ENCODE data around the gene GATAD2A. TPM values are rescaled to one million over a fixed set of nuclear protein-coding genes. Genes with fewer than 3 reads are reported as not detected.

The GATAD2A gene, protein sequence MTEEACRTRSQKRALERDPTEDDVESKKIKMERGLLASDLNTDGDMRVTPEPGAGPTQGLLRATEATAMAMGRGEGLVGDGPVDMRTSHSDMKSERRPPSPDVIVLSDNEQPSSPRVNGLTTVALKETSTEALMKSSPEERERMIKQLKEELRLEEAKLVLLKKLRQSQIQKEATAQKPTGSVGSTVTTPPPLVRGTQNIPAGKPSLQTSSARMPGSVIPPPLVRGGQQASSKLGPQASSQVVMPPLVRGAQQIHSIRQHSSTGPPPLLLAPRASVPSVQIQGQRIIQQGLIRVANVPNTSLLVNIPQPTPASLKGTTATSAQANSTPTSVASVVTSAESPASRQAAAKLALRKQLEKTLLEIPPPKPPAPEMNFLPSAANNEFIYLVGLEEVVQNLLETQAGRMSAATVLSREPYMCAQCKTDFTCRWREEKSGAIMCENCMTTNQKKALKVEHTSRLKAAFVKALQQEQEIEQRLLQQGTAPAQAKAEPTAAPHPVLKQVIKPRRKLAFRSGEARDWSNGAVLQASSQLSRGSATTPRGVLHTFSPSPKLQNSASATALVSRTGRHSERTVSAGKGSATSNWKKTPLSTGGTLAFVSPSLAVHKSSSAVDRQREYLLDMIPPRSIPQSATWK
- total RNA-seq: 84.0 TPM
- long read RNA-seq, partial matches to known transcripts: 26 of 60 reads
- long read RNA-seq, other reads (novel, unspliced or antisense): 33 of 60 reads

DNA sequence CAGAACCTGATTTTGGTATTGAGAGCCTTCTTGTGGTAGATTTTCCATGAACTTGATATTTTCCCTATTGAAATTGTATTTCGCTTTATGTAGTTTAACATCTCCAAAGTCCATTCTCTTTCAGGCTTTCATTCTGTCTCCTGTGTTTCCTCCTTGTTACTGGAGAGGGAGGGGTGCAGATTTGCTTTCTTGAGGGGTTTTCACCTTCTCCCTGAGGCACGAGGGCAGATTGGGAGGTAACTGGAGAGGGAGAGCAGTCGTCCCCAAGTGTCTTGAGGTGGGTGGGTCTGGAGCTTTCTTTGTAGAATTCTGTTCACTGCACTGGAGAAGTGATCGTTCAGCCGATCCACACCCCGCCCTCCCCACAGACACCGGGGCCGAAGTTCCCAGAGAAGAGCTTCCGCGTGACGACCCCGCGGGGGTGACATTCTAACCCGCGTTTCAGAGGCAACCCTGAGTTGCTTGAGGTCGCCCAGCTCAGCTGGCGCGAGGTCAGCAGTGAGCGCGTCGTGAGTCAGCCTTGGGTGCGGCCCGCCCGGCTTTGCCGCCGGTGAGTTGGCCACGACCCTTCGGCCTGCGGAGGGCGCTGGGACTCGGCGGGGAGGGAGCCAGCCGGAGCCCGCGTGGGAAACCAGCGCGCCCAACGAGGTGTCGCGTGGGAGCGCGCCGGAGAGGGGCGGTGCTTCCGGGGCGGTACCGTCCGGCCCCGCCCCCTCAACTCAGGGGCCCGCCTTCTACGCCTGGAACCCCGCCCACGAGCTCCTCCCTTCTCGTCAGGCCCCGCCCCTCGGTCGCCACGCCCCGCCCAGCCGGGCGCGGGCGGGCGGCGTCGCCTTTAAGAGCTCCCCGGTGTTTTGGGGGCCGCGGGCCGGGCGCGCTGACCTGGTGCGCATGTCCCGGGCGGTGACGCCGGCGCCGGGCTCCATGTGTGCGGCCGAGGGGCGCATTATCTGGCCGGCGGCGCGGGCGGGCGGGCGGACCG lies at the start of gene GATAD2A:
TSS of gene GATAD2A (plus strand) at position 797 of the 982 bp plus-strand sequence. CDS start 59,671 bp downstream, outside the sequence.
- Histone ChIP-seq H3K27ac (peak within 1 kb of the TSS; percentile 90), H3K36me3 (no peaks in the 10 kb centered on the region), H3K27me3 (ENCODE audit: low read depth) (no peaks in the 10 kb centered on the region), H3K9me3 (no peaks in the 10 kb centered on the region), H3K4me3 (peak within 1 kb of the TSS; percentile 88), H3K4me1 (peaks cover 65% of the 10 kb centered on the region)
- TF ChIP-seq, protein P1, sequence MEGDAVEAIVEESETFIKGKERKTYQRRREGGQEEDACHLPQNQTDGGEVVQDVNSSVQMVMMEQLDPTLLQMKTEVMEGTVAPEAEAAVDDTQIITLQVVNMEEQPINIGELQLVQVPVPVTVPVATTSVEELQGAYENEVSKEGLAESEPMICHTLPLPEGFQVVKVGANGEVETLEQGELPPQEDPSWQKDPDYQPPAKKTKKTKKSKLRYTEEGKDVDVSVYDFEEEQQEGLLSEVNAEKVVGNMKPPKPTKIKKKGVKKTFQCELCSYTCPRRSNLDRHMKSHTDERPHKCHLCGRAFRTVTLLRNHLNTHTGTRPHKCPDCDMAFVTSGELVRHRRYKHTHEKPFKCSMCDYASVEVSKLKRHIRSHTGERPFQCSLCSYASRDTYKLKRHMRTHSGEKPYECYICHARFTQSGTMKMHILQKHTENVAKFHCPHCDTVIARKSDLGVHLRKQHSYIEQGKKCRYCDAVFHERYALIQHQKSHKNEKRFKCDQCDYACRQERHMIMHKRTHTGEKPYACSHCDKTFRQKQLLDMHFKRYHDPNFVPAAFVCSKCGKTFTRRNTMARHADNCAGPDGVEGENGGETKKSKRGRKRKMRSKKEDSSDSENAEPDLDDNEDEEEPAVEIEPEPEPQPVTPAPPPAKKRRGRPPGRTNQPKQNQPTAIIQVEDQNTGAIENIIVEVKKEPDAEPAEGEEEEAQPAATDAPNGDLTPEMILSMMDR (IDR thresholded peaks at IDR 0.05): peak; percentile 53
- intact Hi-C loops (cut with DNase I): no loop called here
- ATAC-seq (peak; percentile 94 to 98), DNase-seq (peak; percentile 94)

DNA sequence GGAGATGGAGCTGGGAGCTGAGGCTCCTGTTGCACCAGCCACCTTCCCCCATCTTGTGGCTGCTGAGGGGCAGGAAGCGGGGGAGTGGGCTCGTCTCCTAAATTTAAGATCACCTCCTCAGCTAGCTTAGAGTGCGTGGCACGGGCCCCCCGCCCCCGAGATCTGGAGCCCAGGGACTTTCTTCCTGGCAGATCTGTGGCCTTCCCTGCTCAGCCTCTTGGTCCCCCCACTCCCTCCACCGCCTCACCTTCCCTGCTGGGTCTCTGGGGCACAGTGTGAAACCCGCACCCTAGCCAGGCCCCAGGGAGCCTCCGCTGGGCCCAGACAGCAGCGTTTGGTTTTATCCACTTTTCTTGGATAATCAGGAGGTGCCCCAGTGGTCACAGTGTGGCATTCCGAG lies 49.0 kb upstream of the GATAD2A start:
- H3K27me3 ChIP-seq (ENCODE audit: low read depth): no peaks in the 10 kb centered on the region
- H3K4me1 ChIP-seq: peaks cover 7% of the 10 kb centered on the region
- TF ChIP-seq, protein P1 (IDR thresholded peaks at IDR 0.05): no peak
- H3K9me3 ChIP-seq: no peaks in the 10 kb centered on the region
- intact Hi-C loops (cut with DNase I): no loop called here
- no peak overlapping the region for H3K27ac ChIP-seq
- H3K36me3 ChIP-seq: peaks cover 76% of the 10 kb centered on the region
- ATAC-seq: no peak
- no peak overlapping the region for H3K4me3 ChIP-seq
- DNase-seq: no peak

DNA sequence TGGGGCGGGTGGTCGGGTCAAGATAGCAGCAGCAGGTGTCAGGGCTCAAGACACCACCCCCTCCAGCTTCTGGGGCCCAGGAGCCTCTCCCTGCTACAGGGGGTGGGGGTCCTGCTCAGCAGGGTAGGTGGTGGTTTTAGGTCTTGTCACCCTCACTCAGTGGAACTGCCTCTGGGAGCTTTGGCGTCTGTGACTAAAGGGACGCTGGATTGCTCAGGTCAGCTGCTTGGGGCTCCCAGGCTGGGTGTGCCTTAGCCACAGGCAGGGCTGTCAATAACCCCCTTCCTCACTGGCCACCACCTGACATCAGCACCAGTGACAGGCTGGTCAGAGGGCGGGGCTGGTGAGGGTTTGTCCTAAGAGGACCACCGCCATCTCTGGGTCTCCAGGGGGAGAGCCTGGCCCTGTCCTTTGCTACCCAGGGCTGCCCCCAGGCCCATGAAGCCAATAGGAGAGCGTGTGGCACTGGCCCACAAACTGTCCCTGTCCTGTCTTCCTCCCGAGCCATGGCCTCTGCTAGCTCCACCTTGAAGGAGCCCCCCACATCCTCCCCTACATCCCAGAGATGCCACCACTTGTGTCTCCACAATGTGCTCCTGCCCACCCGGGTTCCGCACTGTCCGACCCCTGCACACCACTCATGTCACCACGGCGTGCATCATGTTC lies 48.4 kb upstream of the GATAD2A start:
- H3K27me3 ChIP-seq (ENCODE audit: low read depth): no peaks in the 10 kb centered on the region
- TF ChIP-seq, protein P1 (IDR thresholded peaks at IDR 0.05): no peak
- no peak for DNase-seq
- ATAC-seq: no peak
- peaks cover 71% of the 10 kb centered on the region for H3K36me3 ChIP-seq
- no peaks in the 10 kb centered on the region for H3K9me3 ChIP-seq
- H3K27ac ChIP-seq: no peak overlapping the region
- no peak overlapping the region for H3K4me3 ChIP-seq
- intact Hi-C loops (cut with DNase I): no loop called here
- H3K4me1 ChIP-seq: peaks cover 7% of the 10 kb centered on the region

DNA sequence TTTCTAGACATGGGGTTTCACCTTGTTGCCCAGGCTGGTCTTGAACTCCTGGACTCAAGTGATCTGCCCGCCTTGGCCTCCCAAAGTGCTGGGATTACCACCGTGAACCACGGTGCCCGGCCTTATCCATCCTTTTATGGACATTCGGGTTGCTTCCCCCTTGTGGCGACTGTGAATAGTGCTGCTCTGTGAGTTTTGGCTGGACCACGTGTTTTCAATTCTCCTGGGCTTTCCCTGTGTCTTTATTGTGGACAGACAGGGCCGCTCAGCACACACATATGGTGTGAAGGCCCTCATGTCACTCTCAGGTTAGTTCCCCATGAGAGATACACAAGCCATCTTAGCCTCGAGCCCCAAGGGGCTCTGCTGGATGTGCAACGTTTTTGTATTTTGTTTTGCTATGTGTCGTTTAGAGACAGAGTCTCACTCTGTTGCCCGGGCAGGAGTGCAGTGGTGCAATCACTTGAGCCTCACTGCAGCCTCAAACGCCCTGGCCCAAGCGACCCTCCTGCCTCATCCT lies 44.3 kb upstream of the GATAD2A start:
- Histone ChIP-seq H3K27me3 (ENCODE audit: low read depth) (no peaks in the 10 kb centered on the region), H3K4me1 (peaks cover 25% of the 10 kb centered on the region), H3K4me3 (no peak overlapping the region), H3K9me3 (no peaks in the 10 kb centered on the region), H3K36me3 (peaks cover 30% of the 10 kb centered on the region), H3K27ac (no peak overlapping the region)
- intact Hi-C loops (cut with DNase I): loop anchor here (10.0 kb wide), 1 partner anchor 134 kb away; no protein-coding TSS in a partner anchor
- TF ChIP-seq, protein P1 (IDR thresholded peaks at IDR 0.05): peak; percentile 87
- peak; percentile 80 to 82 for ATAC-seq
- DNase-seq: peak; percentile 72
